GM19372 (cell line): Measurements from ENCODE around the gene PELI3.

Source experiments
- ATAC-seq: cut with Tn5 transposase; IDR thresholded peaks from one replicate; pipeline ENCODE4 v1.9.1; 2021; ENCODE audit warnings: mild to moderate bottlenecking, low read depth, moderate library complexity; ENCODE audit not compliant: unreplicated experiment

PELI3 gene

DNA sequence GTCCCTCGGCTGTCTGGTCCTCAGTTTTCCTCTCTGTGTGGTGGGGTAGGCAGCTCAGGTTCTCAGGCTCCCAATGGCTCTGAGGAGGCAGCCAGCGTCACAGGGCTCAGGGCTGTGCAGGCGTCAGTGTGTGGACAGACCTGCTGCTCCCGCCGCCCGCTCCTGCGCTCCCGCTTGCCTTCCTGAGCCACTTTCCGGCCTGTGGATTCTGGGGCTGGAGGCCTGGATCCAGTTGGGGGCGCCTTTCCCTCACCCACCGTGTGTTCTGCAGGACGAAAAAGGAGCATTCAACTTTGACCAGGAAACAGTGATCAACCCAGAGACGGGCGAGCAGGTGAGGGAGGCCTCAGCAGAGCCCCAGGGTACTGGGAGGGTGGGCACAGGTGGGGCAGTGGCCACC lies 28.2 kb downstream of the PELI3 start:
- no peak for ATAC-seq

DNA sequence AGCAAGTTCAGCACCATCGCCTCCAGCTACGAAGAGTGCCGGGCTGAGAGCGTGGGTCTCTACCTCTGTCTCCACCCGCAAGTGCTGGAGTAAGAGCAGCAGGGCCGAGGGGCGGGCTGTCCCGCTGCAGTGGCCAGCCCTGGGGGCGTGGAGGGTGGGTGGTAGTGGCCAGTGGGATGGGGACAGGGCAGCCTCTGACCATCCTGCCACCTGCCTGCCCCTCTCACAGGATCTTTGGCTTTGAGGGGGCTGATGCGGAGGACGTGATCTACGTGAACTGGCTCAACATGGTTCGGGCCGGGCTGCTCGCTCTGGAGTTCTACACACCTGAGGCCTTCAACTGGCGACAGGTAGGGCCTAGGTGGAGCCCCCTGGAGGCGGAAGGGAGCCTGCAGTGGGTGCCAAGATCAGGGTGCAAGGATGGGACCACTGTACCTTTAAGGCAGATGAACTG lies 28.7 kb downstream of the PELI3 start:
- ATAC-seq, result no peak

DNA sequence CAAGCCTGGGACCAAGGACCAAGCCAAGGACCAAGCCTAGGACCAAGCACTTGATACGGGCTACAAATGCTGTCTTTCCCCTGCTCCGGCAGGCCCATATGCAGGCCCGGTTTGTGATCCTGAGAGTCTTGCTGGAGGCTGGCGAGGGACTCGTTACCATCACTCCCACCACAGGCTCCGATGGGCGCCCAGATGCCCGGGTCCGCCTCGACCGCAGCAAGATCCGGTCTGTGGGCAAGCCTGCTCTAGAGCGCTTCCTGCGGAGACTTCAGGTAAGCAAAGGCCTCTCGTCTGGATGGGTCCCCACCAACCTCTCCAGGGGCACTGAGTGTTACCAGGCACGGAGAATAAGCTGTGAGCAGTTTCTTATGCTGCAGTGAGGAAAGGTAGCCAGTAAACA lies 30.5 kb downstream of the PELI3 start:
- ATAC-seq, result no peak

DNA sequence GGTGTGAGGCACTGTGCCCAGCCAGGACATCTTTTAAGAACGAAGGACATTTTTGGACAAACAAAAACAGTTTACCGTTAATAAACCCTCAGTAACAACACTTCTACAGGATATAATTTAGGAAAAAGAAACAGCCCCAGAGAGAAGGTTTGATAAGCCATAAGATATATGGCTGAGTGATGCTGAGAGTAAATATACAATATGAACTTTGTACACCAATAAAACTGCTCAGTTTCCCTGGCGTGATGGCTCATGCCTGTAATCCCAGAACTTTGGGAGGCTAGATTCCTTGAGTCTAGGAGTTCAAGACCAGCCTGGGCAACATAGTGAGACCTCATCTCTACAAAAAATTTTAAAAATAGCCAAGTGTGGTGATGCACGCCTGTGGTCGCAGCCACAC lies 31.8 kb downstream of the PELI3 start:
- no peak for ATAC-seq

DNA sequence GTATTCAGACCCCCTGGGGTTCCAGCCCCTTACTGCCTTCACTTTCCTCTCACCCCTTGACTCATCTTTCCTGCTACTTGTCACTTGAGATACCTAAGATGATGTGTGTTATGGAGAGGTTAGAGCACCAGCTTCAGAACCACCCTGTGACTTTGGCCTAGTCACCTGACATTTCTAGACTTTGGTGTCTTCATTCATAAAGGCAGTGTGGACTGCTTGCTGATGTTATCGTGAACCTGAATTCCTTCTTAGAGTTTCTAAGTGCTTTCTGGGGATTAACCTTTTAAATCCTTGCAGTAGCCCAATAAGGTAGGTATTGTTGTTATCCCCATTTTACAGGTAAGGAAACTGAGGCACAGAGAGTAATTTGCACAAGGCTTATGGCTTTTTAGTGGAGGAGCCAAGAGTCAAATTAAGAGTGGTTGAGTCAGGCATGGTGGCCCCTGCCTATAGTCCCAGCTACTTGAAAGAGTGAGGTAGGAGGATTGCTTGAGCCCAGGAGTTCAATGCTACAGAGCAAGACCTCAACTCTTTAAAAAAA lies 38.6 kb downstream of the PELI3 start:
- no peak for ATAC-seq

DNA sequence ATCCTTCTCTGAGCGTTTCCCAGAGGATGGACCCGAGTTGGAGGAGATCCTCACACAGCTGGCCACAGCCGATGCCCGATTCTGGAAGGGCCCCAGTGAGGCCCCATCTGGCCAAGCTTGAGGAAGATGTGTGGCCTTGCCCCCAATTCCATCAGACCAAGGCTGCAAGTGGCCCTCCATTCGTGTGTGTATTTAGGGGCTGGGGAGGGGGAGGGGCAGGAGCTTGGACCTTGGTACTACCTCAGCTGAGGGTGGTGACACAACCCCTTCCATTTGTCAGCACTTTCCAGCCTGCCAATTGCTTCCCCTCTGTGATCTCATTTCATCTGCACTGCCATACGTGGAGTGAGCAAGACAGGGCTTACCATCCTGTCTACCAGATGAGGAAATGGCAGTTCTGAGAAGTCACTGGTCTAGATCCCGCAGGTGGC lies 42.4 kb downstream of the PELI3 start:
- ATAC-seq, result no peak

DNA sequence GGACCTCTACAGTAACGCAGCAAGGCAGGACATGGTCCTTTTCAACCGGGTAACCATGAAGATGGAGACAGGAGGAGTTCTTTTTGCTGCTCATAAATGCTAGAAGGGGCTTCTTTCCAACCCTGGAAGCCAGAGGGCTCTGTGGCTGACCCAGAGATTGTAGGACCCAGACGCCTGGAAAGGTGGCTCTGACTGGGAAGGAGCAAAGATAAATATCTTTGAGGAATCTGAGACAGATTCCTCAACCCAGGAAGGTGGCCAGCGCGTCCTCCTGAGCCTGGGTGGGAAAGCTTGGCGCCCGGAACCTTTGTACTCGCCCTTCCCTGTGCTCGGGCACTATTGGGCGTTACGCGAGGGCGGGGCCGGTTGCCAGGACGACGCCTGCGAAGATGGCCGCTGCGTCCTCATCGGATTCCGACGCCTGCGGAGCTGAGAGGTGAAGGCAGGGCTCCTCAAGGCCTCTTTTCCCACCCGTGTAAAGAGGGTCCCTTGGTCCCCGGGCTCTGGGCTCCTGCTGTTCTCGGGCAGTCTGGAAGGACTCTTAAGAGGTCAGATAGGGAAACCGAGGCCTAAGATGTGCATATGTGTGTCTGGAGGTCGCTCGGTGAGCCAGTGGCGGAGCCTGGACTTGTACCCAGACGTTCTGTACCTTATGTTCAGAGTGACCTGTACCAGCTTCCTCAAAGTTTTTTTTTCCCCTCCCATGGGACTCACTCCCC lies 43.7 kb downstream of the PELI3 start, which contains the start of gene BBS1:
BBS1 (plus strand) TSS at position 365 of the 719 bp plus-strand sequence; CDS start at position 390, 25 bp downstream.
- ATAC-seq, result peak; percentile 80

DNA sequence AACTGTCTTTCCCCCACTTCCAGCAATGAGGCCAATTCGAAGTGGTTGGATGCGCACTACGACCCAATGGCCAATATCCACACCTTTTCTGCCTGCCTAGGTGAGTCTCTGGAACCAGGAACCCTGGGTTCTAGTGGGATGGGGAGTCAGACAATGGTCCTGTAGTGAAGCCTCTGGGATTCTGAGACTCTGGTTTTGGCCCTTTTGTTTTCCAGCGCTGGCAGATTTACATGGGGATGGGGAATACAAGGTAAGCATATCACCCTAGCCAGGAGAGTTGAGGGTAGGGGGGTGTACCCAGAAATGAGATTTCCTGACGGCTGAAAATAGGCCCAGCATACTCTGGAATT lies 44.3 kb downstream of the PELI3 start:
- no peak for ATAC-seq

DNA sequence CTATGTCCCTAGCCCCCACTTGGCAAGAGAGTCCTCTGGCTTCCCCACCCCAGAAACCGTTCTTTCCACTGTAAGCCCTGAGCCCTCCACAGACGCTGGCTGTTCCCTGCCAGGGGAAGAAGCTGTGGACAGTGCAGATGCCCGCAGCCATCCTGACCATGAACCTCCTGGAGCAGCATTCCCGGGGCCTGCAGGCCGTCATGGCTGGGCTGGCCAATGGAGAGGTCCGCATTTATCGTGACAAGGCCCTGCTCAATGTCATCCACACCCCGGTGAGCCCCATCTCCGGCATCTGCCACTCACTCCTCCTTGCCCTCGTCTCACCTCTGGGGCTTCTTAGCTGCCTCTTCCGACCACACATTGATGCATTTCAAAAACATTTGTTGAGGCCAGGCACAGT lies 56.9 kb downstream of the PELI3 start:
- no peak for ATAC-seq

DNA sequence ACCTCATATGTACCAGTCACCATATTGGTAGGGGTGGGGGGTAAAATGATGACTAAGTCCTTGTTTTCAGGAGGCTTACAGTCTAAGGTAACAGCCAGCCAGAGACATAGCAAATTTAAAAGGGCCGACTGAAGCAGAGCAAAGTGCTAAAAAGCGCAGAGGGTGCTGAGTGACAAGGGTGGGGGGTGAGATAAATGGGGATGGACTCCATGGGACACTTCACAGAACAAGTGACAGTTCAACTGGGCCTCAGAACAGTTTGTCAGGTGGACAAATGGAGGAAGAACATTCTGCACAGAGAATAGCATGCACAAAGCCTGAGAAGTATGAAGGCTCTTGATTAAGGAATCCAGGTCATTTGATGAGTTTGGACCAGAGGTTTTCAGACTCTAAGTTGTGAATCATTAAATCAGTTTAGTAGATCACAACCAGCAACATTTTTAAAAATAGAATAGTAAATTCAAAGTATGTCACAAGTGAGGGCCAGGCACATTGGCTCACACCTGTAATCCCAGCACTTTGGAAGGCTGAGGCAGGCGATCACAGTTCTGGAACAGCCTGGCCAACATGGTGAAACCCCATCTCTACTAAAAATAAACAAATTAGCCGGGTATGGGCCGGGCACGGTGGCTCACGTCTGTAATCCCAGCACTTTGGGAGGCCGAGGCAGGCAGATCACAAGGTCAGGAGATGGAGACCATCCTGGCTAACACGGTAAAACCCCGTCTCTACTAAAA lies 57.8 kb downstream of the PELI3 start:
- no peak for ATAC-seq
